Astrocyte of the cerebellum (primary cell): ENCODE results near the gene KRT7.
"Not testable (repeated sequence)": the region's sequence is repeated elsewhere in the genome, so short reads cannot be mapped to it uniquely, and the experiment has no call there.

Source experiments
- DNase-seq: peaks from one replicate; pipeline ENCODE4 v3.0.0-alpha.2; 2011; ENCODE audit warnings: low read depth
- H3K4me3 ChIP-seq: 2 replicates; pipeline ENCODE4 v1.5.1; 2011; ENCODE audit warnings: mild to moderate bottlenecking, low read depth, low read length, moderate library complexity
- CTCF ChIP-seq: IDR thresholded peaks from 2 replicates; pipeline ENCODE4 v1.5.1; 2012; ENCODE audit warnings: low read length, low read depth, moderate library complexity, mild to moderate bottlenecking; ENCODE audit errors: missing control alignments
- in situ Hi-C: cut with HindIII; loops from 2 replicates; pipeline ENCODE4 v1.10.0; 2017; ENCODE audit warnings: low sequenced_read_pairs

The KRT7 gene

GRCh38 chr12:52253391-52254179, 20.5 kb downstream of the KRT7 start:
- TF ChIP-seq CTCF, result no peak
- no peak overlapping the region for H3K4me3 ChIP-seq
- in situ Hi-C loops, result no loop called here
- DNase-seq, result no peak

GRCh38 chr12:52254180-52254964, 21.3 kb downstream of the KRT7 start:
- no peak for DNase-seq
- no peak for TF ChIP-seq CTCF
- H3K4me3 ChIP-seq, result no peak overlapping the region
- in situ Hi-C loops, result no loop called here

- in situ Hi-C loops, result no loop called here
- no peak overlapping the region for H3K4me3 ChIP-seq
- DNase-seq, result no peak
- TF ChIP-seq CTCF, result no peak
Measured at GRCh38 chr12:52254965-52255751, 22.1 kb downstream of the KRT7 start.

- TF ChIP-seq CTCF, result no peak
- DNase-seq, result no peak
- in situ Hi-C loops, result no loop called here
- H3K4me3 ChIP-seq, result no peak overlapping the region
Measured at GRCh38 chr12:52255926-52256583, 23.0 kb downstream of the KRT7 start.

- no peak for TF ChIP-seq CTCF
- H3K4me3 ChIP-seq, result no peak overlapping the region
- in situ Hi-C loops, result no loop called here
- no peak for DNase-seq
Measured at GRCh38 chr12:52256584-52256935, 23.5 kb downstream of the KRT7 start.

GRCh38 chr12:52257074-52257551, 24.1 kb downstream of the KRT7 start:
- DNase-seq, result no peak
- no peak for TF ChIP-seq CTCF
- in situ Hi-C loops, result no loop called here
- H3K4me3 ChIP-seq, result no peak overlapping the region

- H3K4me3 ChIP-seq, in situ Hi-C loops, DNase-seq: not testable (repeated sequence)
Measured at GRCh38 chr12:52257922-52258321, 24.9 kb downstream of the KRT7 start.
